GM18498 (cell line): Measurements from ENCODE around the gene SNCA.

Experiments
- ATAC-seq: cut with Tn5 transposase; IDR thresholded peaks from one replicate; pipeline ENCODE4 v1.9.1; 2021; ENCODE audit warnings: mild to moderate bottlenecking, moderate library complexity; ENCODE audit not compliant: unreplicated experiment

The SNCA gene

DNA sequence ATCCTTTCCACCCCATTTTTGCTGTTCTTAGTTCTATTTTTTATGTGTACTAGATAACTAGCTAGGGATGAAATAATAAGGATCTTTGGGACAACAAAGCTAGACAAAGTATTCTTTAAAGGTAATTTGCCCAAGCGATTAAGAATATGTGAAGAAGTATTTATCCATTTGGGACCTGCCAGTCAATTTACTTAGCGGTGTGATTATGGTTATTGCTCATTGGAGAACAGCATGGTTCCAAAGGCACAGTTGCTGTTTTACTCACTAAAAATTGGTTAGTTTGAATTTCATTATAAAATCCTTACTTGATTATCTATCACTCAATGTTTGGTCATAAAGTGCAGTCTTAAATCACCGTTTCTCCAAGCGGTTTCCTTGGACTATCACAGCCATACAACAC lies 124.1 kb downstream of the SNCA start:
- ATAC-seq = no peak

DNA sequence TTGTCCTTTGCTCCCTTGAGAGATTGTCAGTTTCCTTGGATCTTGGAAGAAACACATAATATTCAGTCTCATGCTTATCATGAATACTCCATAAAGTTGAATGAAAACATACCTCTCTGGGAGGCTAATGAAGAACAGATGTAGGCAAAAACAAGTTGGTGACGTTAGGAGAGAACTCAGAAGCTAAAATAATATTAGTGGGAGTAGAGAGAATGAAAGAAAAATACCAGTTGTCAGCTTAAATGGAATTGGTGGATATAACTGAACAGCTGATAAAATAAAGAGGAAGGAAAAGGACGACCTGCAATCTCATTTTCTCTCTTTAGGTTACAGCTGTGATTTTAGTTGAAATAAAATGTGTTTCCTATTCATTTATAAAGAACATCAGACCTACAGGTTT lies 124.8 kb downstream of the SNCA start:
- no peak for ATAC-seq

DNA sequence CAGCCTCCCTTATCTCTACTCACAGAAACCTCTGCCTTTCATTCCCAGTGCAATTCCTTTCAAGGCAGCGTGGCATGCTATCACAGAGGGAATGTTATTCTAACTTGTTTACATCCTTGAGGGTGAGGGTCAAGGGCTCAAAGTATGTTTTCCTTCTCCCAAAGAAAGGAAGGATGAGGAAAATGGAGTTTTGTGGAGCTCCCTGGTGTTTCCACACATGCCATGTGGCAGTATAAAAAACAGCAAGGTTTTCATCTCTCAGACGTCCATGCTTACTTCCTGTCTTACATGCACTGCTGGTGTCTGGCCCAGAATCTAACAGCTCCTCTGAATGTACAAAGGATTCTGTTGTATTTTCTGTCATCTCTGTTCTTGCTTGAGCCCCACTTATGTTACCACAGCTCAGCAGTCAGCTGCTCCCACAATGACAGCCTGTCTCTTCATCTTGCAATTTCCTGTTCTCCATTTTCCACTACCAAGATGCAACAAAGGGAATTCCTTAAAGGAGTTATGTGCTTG lies 128.0 kb downstream of the SNCA start:
- ATAC-seq = no peak

DNA sequence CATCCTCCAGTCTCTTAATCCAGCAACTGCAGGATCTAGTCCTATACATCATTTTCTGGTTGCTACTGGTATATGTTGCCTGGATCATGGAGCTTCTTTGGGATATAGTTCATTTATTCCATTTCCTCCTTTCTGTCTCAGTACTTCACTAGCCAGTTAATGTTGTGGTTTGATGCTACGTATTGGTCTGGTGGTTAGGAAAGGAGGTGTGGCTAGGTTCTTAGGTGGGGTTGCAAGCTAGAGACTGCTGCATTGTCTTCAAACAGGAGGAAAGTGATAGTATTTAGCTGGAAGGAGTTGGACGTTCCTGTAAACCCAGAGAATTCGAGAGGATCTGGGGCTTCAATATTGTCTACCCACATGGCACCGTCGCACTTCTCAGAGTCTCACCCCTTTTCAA lies 129.5 kb downstream of the SNCA start:
- no peak for ATAC-seq

DNA sequence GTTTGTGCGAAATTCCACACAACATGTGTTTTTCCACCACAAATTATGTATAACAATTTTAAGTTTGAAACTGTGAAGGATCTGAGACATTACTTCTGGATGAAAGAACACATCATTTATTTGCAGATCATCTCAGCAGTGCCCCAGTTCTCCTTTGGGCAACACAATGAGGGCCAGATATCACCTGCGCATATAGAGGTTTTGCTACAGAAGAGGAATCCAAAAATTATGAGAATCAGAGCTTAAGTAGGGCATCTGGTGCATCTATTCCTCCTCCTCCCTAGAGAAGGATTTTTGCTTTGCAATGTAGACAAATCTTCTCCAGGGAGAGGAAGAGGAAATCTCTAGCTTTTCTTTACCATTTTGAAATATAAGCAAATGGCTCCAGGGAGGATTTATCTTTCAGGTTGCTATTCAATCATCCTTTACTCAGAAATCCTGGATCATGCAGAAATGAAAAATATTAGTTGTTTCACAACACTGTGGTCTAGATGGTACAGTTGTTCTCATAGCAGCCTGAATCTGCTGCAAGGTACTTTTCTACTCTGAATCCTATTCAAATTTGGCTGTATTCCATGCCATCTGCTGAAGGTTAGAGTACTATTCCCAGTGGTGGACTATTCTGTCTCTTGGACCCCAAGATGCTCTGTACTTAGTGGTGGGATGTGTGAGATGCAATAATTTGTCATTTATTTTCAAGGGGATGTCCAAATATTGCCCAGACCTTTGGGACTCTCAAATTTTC lies 132.1 kb downstream of the SNCA start:
- no peak for ATAC-seq

DNA sequence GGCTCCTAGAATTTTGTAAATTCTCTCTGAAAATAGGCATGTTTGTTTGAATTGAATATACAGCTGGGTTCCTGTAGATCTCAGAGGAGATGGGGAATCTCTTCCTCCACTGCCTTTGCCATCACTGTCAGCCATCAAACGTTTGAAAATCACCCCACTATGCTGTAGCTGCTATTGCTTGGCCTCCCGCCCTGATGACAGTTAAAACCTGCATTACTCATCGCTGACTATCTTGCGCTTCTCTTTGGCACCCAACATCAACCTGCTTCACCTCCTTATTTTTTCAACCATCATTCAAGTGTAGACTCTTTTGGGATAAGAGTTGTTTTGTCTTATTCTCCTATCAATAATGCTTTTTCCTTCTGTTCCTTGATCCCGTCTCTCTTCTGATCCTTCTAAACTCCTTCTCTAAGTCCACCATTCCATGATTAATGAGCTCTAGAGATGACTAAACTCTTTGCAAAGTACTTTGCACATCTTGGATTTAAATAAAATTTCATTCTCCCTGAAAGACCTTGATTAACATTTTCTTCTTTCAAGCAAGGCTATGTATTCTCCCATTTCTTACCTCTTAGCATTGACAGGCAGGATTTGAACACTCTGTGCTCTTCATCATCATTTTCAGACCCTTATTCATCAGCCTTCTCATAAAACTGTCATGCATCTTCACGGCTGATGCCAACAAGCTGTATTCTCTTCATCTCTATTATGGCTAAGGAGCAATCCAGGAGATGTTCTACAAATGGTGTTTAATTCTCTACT lies 133.0 kb downstream of the SNCA start:
- ATAC-seq = no peak

DNA sequence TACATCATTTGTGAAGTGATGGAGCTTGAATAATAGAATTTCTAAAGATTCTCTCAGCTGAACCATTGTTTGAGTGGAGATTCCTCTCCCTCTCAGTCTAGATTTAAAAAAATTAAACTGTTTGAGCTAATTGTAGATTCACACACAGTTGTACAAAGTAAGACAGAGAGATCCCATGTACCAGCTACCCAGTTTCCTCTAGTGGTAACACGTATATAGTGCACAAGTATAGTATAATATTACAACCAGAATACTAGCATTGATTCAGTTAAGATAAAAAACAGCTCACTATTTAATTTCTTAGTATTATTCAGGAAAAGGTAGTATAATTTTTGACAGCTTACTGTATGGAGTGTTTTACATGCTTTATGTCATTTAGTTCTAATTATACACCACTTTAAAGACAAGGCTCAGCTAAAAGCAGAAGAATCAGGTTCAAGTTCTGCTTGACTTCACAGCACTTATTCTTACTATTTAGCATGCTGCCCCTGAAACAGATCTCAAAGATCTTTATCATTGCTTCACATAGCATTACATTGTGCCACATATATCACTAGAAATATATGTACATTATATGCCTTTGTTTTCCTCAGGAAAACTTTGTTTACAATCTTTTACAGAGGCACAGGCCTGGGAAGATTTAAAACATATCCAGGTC lies 136.1 kb downstream of the SNCA start:
- no peak for ATAC-seq

DNA sequence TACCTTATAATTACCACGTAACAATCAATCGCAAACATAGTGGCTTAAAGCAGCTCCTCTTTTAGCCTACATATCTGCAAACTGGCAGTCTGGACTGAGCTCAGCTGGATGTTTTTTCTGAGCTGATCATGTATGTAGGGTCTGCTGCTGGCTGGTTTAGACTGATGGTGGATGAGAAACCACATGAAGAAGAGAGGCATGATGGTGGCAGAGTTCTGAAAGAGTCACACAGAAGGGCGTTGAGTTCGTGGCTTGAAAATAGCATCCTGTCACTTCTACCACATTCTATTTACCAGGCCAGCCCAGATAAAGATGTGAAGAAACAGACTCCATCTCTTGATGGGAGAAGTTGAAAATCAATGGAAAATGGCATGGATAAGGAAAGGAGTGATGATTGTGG lies 151.3 kb downstream of the SNCA start:
- ATAC-seq = no peak

DNA sequence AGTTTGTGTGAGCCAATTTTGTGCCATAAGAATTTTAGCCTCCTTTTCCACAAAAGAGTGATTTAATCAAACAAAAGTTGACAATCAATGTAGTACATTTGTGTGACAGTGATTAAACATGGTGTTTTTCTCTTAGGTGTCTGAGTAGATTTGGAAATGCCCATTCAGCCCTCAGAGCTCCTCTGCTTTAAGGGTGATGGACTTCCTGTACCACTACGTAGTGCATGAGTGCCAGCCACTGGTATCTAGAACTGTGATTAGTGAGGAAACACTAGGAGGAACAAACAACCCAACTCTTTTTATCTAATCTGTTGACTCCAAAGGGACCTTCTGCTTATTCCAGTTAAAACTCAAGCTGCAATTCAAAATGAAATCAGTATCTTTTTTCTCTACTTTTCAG lies 151.7 kb downstream of the SNCA start:
- ATAC-seq = no peak

DNA sequence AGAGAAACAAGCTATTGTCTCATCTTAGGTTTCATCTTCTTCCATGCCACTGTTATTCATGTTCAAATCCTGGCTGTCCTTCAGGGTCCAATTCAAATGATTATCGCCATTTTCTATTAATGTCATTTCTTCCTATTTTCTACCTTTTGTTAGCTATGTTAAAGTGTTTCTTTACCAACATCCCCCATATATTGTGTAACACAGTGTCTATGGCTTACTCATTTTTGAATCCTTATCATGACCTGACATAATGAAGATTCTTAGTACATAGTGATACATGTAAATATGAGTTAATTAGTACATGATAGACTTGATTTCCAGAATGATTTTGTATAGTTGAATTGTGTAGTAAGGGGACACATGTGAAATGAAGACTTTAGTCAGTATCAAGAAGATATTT lies 152.4 kb downstream of the SNCA start:
- ATAC-seq = no peak

DNA sequence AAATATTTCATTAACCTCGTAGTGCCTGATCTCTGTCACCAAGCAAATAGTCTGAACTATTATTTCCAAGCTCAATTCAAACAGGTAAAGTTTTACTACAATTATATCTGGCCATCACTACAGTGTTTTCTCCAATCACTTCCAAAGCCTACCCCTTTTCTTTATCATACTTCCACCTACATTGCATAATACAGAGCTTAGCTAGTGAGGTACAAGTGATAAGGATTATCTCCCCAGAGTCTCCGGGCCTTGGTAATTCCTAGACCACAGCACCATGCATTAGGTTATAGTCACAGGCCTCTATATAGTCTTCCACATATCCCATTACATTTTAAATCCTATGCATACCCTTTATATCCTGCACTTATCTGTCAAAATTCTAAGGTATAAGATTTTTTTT lies 154.2 kb downstream of the SNCA start:
- no peak for ATAC-seq

DNA sequence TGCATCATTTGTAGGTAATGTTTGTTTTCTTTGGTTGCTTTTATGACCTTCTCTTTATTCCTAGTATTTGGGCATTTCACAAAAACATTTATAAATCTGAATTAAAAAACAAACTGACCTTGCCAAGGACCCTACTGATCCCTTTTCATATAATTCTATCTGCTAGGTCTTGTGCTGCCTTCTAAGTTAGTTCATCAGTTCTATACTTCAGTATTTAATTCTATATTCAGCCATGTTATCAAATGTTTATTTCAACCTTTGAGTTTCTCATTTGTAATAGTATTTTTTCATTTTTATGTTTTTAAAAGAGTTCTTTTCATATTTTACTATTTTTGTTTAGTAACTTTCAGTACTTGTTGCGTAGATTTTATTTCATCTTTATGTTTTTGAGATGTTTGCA lies 155.3 kb downstream of the SNCA start:
- ATAC-seq = no peak

DNA sequence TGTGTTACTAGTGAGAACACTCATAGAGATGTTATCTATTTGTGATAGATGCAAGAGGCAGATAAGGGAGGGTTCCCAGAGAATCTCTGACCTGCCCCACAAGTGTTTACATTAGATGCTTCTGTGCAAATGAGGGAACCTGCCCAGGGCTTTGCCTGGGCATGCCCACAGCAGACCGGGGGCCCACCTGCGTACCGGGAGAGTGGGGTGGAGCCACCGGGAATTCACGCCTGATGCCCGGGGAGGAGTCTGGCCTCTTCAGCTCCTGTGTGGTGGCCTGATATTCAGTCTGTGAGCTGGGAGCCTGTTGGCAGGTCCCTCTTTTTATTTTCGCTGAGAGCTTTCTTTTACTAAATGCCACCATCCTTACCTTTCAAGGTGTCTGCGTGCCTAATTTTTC lies 155.7 kb downstream of the SNCA start:
- no peak for ATAC-seq

DNA sequence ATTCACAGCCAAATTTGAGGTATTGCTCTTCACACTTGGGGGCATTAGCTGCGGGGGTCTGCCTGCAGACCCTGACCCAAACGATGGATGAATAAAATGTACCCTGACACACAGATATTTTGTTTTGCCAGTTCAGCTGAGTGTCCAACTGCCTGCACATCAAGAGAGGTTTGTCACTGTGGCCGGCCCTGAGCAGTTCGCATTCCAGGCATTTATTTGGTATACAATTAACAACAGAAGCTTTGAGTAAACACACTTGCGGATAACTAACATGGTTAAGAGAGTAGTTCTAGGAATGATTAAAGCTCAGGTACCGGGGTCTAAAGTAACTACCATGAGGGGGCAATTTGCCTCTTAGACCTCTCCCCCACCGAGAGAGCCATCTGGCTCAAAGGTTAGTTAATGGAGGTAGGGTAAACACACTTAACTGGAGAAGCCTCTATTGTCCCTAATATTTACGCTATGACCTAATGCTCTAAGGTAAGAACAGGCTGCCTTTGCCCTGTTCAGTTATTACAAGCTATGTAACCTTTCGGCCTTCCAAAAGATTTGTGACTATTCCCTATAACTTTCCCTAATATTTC lies 162.0 kb downstream of the SNCA start:
- ATAC-seq = no peak
